Liver (tissue), 3 donors: Measurements from ENCODE around the gene MBNL2.

Experiments
- CTCF ChIP-seq: fragments of 150-350 bp; IDR thresholded peaks from 2 replicates; pipeline ENCODE4 v1.5.1; 2017; ENCODE audit warnings: improper control_type of control experiment, low read depth, low read length; ENCODE audit not compliant: missing input control
- JUND ChIP-seq, 2 donors: IDR thresholded peaks; 2 replicates each; pipeline ENCODE4 v1.6.1; 2016; ENCODE audit warnings: antibody characterized with exemption in 2 of 2
- RAD21 ChIP-seq, 2 donors: IDR thresholded peaks; 2 replicates each; pipeline ENCODE4 v1.6.1; 2016; ENCODE audit warnings: antibody characterized with exemption in 2 of 2, mild to moderate bottlenecking in 2 of 2
- RXRA ChIP-seq, 2 donors: IDR thresholded peaks; 2 replicates each; pipeline ENCODE4 v1.6.1; 2017 to 2018; ENCODE audit warnings: antibody characterized with exemption in 2 of 2, mild to moderate bottlenecking in 1 of 2
- SP1 ChIP-seq: IDR thresholded peaks from 2 replicates; pipeline ENCODE4 v1.6.1; 2018; ENCODE audit warnings: antibody characterized with exemption, mild to moderate bottlenecking
- TAF1 ChIP-seq: conservative IDR thresholded peaks from 2 replicates; pipeline ENCODE4 v1.6.1; 2016; ENCODE audit warnings: antibody characterized with exemption, mild to moderate bottlenecking
- YY1 ChIP-seq: IDR thresholded peaks from 2 replicates; pipeline ENCODE4 v1.6.1; 2016; ENCODE audit warnings: antibody characterized with exemption, mild to moderate bottlenecking
- ZBTB33 ChIP-seq: IDR thresholded peaks from 2 replicates; pipeline ENCODE4 v1.6.1; 2016; ENCODE audit warnings: antibody characterized with exemption
- TF ChIP-seq, protein P1 (sequence below): IDR thresholded peaks from 2 replicates; pipeline ENCODE4 v1.6.1; 2016; ENCODE audit warnings: antibody characterized with exemption
- TF ChIP-seq, protein P2 (sequence below): IDR thresholded peaks from 2 replicates; pipeline ENCODE4 v1.6.1; 2016; ENCODE audit warnings: antibody characterized with exemption, mild to moderate bottlenecking
- donor health status: healthy.
- donor health status: healthy.

DNA sequence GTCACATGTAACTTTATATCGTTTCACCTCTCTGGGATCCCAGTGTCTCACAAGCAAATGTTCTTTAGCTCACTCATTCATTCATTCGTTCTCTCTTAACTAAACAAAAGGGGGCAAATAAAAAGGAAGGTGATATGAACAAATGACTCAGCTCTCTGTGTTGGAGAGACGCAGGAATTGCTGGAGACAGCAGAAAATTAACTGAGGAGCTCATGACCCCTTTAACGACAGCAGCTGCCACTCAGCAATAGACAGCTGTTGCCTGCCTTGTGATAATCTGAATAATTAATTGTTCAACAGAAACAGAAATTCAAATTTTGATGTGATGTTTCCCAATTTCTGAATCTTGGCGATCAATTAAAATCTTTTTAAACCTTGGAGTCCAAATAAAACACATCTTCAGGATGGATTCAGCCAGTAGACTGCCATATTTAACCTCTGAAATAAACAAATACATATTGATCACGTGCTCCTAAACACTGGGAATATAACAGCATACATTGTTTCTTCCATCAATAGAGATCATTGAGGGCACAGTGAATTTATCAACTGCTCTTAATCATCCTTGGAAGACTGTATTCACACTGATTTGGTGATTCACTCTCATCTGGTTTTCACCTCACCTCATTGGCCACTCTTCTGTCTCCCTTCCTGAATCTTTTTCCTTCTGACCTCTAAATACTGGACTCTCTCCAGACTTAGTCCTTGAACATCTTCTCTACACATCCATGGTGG is 63.3 kb downstream of the MBNL2 start:
- TF ChIP-seq RXRA (IDR thresholded peaks at IDR 0.05) (no peak), CTCF (no peak), RAD21 (IDR thresholded peaks at IDR 0.05) (no peak), ZBTB33 (no peak), YY1 (no peak), SP1 (no peak), TAF1 (no peak), JUND (IDR thresholded peaks at IDR 0.05) (no peak)
- TF ChIP-seq, protein P1, sequence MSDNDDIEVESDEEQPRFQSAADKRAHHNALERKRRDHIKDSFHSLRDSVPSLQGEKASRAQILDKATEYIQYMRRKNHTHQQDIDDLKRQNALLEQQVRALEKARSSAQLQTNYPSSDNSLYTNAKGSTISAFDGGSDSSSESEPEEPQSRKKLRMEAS = no peak
- TF ChIP-seq, protein P2, sequence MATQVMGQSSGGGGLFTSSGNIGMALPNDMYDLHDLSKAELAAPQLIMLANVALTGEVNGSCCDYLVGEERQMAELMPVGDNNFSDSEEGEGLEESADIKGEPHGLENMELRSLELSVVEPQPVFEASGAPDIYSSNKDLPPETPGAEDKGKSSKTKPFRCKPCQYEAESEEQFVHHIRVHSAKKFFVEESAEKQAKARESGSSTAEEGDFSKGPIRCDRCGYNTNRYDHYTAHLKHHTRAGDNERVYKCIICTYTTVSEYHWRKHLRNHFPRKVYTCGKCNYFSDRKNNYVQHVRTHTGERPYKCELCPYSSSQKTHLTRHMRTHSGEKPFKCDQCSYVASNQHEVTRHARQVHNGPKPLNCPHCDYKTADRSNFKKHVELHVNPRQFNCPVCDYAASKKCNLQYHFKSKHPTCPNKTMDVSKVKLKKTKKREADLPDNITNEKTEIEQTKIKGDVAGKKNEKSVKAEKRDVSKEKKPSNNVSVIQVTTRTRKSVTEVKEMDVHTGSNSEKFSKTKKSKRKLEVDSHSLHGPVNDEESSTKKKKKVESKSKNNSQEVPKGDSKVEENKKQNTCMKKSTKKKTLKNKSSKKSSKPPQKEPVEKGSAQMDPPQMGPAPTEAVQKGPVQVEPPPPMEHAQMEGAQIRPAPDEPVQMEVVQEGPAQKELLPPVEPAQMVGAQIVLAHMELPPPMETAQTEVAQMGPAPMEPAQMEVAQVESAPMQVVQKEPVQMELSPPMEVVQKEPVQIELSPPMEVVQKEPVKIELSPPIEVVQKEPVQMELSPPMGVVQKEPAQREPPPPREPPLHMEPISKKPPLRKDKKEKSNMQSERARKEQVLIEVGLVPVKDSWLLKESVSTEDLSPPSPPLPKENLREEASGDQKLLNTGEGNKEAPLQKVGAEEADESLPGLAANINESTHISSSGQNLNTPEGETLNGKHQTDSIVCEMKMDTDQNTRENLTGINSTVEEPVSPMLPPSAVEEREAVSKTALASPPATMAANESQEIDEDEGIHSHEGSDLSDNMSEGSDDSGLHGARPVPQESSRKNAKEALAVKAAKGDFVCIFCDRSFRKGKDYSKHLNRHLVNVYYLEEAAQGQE = no peak
